Measurements from ENCODE around the gene DNAJC5.

DNAJC5 gene

GRCh38 chr20:63979557-63980316 is 84.8 kb downstream of the DNAJC5 start, which contains the start of gene SAMD10:
TSS of gene SAMD10 (minus strand) at chr20:63979642. CDS start at chr20:63979467, 175 bp downstream.
- Histone ChIP-seq H3K36me3 (ENCODE audit: insufficient read depth, low read length) (peaks cover 18% of the 10 kb centered on the region; the same call in 1 of the 2 replicates), H4K20me1 (ENCODE audit: insufficient read depth, low read length) (no peaks in the 10 kb centered on the region), H2AFZ (ENCODE audit: low read length) (no peak within 1 kb of the TSS), H3K79me2 (ENCODE audit: insufficient read depth, low read length) (peaks cover 6% of the 10 kb centered on the region; the same call in 1 of the 2 replicates), H3K4me1 (ENCODE audit: insufficient read depth, low read length, severe bottlenecking) (peaks cover 34% of the 10 kb centered on the region), H3K9me3 (ENCODE audit: low read length) (no peaks in the 10 kb centered on the region), H3K27me3 (ENCODE audit: insufficient read depth, low read length) (no peaks in the 10 kb centered on the region), H3K27ac (ENCODE audit: low read depth, low read length, poor library complexity, severe bottlenecking) (peak within 1 kb of the TSS; percentile 84), H3K4me2 (ENCODE audit: low read length) (peak within 1 kb of the TSS; percentile 100), H3K4me3 (ENCODE audit: low read depth, low read length, poor library complexity, severe bottlenecking) (peak within 1 kb of the TSS; percentile 93), H3K9me2 (ENCODE audit: low read depth, low read length) (no peaks in the 10 kb centered on the region), H3F3A (ENCODE audit: insufficient read depth, low read length) (peaks cover 4% of the 10 kb centered on the region; the same call in 1 of the 2 replicates), H3K9ac (ENCODE audit: low read length) (peak within 1 kb of the TSS; percentile 81)
- no peak for TF ChIP-seq CTCF (IDR thresholded peaks at IDR 0.05; ENCODE audit: low read length)
- no peak for TF ChIP-seq EZH2 (IDR thresholded peaks at IDR 0.05; ENCODE audit: borderline replicate concordance, low read length)

- Histone ChIP-seq H3K36me3 (ENCODE audit: insufficient read depth, low read length) (peaks cover 25% of the 10 kb centered on the region; the same call in 1 of the 2 replicates), H3F3A (ENCODE audit: insufficient read depth, low read length) (peaks cover 4% of the 10 kb centered on the region; the same call in 1 of the 2 replicates), H3K27ac (ENCODE audit: low read depth, low read length, poor library complexity, severe bottlenecking) (peak overlapping the region; percentile 84), H3K9me3 (ENCODE audit: low read length) (no peaks in the 10 kb centered on the region), H3K9me2 (ENCODE audit: low read depth, low read length) (no peaks in the 10 kb centered on the region), H3K9ac (ENCODE audit: low read length) (peak overlapping the region; percentile 72), H3K4me2 (ENCODE audit: low read length) (peak overlapping the region; percentile 77), H3K79me2 (ENCODE audit: insufficient read depth, low read length) (peaks cover 6% of the 10 kb centered on the region; the same call in 1 of the 2 replicates), H3K27me3 (ENCODE audit: insufficient read depth, low read length) (no peaks in the 10 kb centered on the region), H4K20me1 (ENCODE audit: insufficient read depth, low read length) (no peaks in the 10 kb centered on the region), H3K4me1 (ENCODE audit: insufficient read depth, low read length, severe bottlenecking) (peaks cover 34% of the 10 kb centered on the region), H2AFZ (ENCODE audit: low read length) (no peak overlapping the region), H3K4me3 (ENCODE audit: low read depth, low read length, poor library complexity, severe bottlenecking) (peak overlapping the region; percentile 93)
- TF ChIP-seq EZH2 (IDR thresholded peaks at IDR 0.05; ENCODE audit: borderline replicate concordance, low read length) (no peak), CTCF (IDR thresholded peaks at IDR 0.05; ENCODE audit: low read length) (no peak)
Observed at GRCh38 chr20:63980317-63980805, 85.4 kb downstream of the DNAJC5 start.

- Histone ChIP-seq H3K4me2 (ENCODE audit: low read length) (peak within 1 kb of the TSS; percentile 90), H2AFZ (ENCODE audit: low read length) (no peak within 1 kb of the TSS), H3K4me1 (ENCODE audit: insufficient read depth, low read length, severe bottlenecking) (peaks cover 34% of the 10 kb centered on the region), H4K20me1 (ENCODE audit: insufficient read depth, low read length) (no peaks in the 10 kb centered on the region), H3K27me3 (ENCODE audit: insufficient read depth, low read length) (no peaks in the 10 kb centered on the region), H3K4me3 (ENCODE audit: low read depth, low read length, poor library complexity, severe bottlenecking) (peak within 1 kb of the TSS; percentile 93), H3K27ac (ENCODE audit: low read depth, low read length, poor library complexity, severe bottlenecking) (peak within 1 kb of the TSS; percentile 84), H3K36me3 (ENCODE audit: insufficient read depth, low read length) (peaks cover 32% of the 10 kb centered on the region), H3K79me2 (ENCODE audit: insufficient read depth, low read length) (peaks cover 6% of the 10 kb centered on the region; the same call in 1 of the 2 replicates), H3K9me3 (ENCODE audit: low read length) (no peaks in the 10 kb centered on the region), H3K9me2 (ENCODE audit: low read depth, low read length) (no peaks in the 10 kb centered on the region), H3F3A (ENCODE audit: insufficient read depth, low read length) (peaks cover 4% of the 10 kb centered on the region; the same call in 1 of the 2 replicates), H3K9ac (ENCODE audit: low read length) (peak within 1 kb of the TSS; percentile 88)
- TF ChIP-seq EZH2 (IDR thresholded peaks at IDR 0.05; ENCODE audit: borderline replicate concordance, low read length) (no peak), CTCF (IDR thresholded peaks at IDR 0.05; ENCODE audit: low read length) (peak; percentile 90)
Observed at GRCh38 chr20:63980806-63981728, 86.1 kb downstream of the DNAJC5 start, which contains the start of gene PRPF6. TSS of gene PRPF6 (plus strand) at chr20:63981132. CDS start at chr20:63981246, 114 bp downstream.
